IgD-negative memory B cell (primary cell): Measurements from ENCODE around the gene PGGHG. TPM values are rescaled to one million over a fixed set of nuclear protein-coding genes. Genes with fewer than 3 reads are reported as not detected.

ENCODE experiments used
- H3K27ac Mint-ChIP-seq, 3 donors: one replicate each; pipeline ENCODE4 v1.8.0; 2020 to 2022; ENCODE audit warnings: mild to moderate bottlenecking in 3 of 3, mixed read lengths in 3 of 3, moderate library complexity in 1 of 3
- H3K27me3 Mint-ChIP-seq: one replicate; pipeline ENCODE4 v1.8.0; 2021; ENCODE audit warnings: mixed read lengths
- H3K36me3 Mint-ChIP-seq: one replicate; pipeline ENCODE4 v1.8.0; 2020; ENCODE audit warnings: mild to moderate bottlenecking, mixed read lengths
- H3K4me1 Mint-ChIP-seq, 3 donors: one replicate each; pipeline ENCODE4 v1.8.0; 2020 to 2022; ENCODE audit warnings: mixed read lengths in 3 of 3, mild to moderate bottlenecking in 1 of 3
- H3K4me3 Mint-ChIP-seq, 4 donors: one replicate each; pipeline ENCODE4 v1.8.0; 2020 to 2022; ENCODE audit warnings: mild to moderate bottlenecking in 4 of 4, mixed read lengths in 4 of 4, moderate library complexity in 3 of 4
- H3K9me3 Mint-ChIP-seq, 3 donors: one replicate each; pipeline ENCODE4 v1.8.0; 2020 to 2021; ENCODE audit warnings: mixed read lengths in 3 of 3, mild to moderate bottlenecking in 1 of 3
- polyA plus RNA-seq: library from polyadenylated mRNA; unstranded; fragments of 300-500 nt; fragmentation: Illumina TruSeq; gene quantifications from one replicate; pipeline ENCODE4 v1.2.3, GENCODE V29; 2021

Gene PGGHG
- polyA plus RNA-seq: 6.1 TPM

GRCh38 chr11:288478-289397 lies at the start of gene PGGHG:
PGGHG (plus strand) TSS chr11:289126; CDS start chr11:289817, 691 bp downstream.
- Mint-ChIP-seq H3K4me1 (peaks cover 3 to 14% (median 13%) of the 10 kb centered on the region in 3 donors), H3K27me3 (peaks cover 3% of the 10 kb centered on the region), H3K4me3 (peak within 1 kb of the TSS; percentile 86 to 96 (median 92)), H3K36me3 (peaks cover 3% of the 10 kb centered on the region), H3K27ac (peak within 1 kb of the TSS; percentile 80 to 86 (median 83)), H3K9me3 (no peaks in the 10 kb centered on the region)

DNA sequence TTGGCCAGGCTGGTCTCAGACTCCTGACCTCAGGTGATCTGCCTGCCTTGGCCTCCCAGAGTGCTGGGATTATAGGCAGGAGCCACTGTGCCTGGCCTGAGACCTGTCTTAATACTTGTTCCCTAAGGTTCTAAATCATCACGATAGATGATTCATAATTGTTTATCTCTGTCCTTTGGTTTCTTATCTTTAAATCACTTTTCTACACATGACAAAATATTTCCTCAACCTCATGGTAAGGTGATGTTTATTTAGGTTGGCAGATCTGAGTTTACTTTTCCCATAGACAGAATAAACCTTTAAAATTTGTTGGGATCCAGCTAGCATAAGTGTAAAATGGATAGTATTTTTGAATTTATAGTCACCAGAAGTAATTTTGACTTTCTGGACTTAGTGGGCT lies 48.6 kb upstream of the PGGHG start:
- H3K9me3 Mint-ChIP-seq: no peaks in the 10 kb centered on the region
- peaks cover 7 to 34% (median 29%) of the 10 kb centered on the region in 3 donors for H3K4me1 Mint-ChIP-seq
- H3K4me3 Mint-ChIP-seq: peak overlapping the region in 1 of 4 donors; percentile 72
- peaks cover 9% of the 10 kb centered on the region for H3K36me3 Mint-ChIP-seq
- no peak overlapping the region for H3K27ac Mint-ChIP-seq
- no peaks in the 10 kb centered on the region for H3K27me3 Mint-ChIP-seq

DNA sequence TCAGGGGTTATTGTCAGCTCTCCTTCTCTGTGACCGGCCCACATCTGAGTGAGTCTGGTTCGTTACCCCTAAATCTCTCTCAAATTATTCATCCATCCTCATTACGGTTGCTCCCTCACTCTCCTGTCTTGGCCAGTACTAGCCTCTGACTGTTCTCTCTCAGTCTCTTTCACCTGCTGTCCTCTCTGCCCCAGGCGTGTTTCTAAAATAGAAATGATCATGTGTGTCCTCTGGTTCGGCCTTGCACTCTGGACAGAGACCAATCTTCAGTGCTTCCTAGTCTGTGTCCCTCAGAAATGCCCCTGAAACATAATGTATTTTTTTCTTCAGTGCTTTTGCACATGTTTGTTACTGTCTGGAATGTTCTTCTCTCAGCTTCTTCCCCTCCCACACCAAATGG lies 47.3 kb upstream of the PGGHG start:
- H3K4me1 Mint-ChIP-seq: peaks cover 7 to 26% (median 26%) of the 10 kb centered on the region in 3 donors

GRCh38 chr11:244376-244775 lies 44.5 kb upstream of the PGGHG start:
- no peak overlapping the region for H3K27ac Mint-ChIP-seq
- no peaks in the 10 kb centered on the region for H3K9me3 Mint-ChIP-seq
- H3K4me1 Mint-ChIP-seq: peaks cover 4 to 16% (median 13%) of the 10 kb centered on the region in 3 donors
- no peaks in the 10 kb centered on the region for H3K27me3 Mint-ChIP-seq
- H3K36me3 Mint-ChIP-seq: peaks cover 14% of the 10 kb centered on the region
- no peak overlapping the region for H3K4me3 Mint-ChIP-seq

More for the DNA sequence above, 47.3 kb upstream of the PGGHG start:
- H3K36me3 Mint-ChIP-seq: peaks cover 13% of the 10 kb centered on the region
- peak overlapping the region in 1 of 3 donors; percentile 43 for H3K27ac Mint-ChIP-seq
- no peaks in the 10 kb centered on the region for H3K27me3 Mint-ChIP-seq
- peak overlapping the region in 1 of 4 donors; percentile 70 for H3K4me3 Mint-ChIP-seq
- H3K9me3 Mint-ChIP-seq: no peaks in the 10 kb centered on the region

DNA sequence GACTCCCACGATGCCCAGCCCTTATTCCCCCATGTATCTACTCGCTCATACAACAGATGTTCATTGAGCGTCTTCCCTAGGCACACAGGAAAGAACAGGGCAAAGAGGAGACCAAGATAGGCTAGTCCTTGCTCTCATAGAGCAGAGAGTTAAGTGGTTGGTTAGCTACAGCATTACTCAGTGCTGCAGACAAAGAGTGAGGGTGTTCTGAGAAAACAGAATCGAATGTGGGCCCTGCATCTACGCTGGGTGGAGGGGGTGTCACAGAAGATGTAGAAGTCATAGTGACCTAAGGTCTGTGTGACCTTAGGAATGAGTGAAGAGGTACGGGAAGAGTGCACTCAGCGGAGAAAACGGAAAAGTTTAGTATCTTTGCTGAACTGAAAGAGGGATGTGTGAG lies 39.9 kb upstream of the PGGHG start:
- Mint-ChIP-seq H3K9me3 (no peaks in the 10 kb centered on the region), H3K27ac (peak overlapping the region in 1 of 3 donors; percentile 39), H3K4me1 (peaks cover 0 to 11% (median 4%) of the 10 kb centered on the region in 3 donors), H3K36me3 (peaks cover 7% of the 10 kb centered on the region), H3K4me3 (no peak overlapping the region), H3K27me3 (no peaks in the 10 kb centered on the region)

DNA sequence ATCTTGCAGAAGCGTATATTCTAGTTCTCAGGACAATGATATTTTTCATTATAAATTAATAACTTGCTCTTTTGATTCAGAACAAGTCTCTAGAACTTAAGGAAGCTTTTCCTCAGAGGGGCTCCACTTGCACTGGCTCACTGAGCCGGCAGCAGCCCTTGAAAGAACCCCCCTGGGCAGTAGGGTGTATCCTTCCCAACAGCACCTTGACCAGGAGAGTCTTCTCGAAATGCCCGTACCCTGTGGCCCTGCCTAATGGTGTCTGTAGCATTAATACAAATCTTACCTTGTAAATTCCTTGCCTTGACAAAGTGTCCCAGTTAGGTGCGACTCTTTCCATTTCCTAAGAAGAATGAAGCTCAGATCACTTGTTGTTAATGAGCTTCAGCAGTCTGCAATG lies 38.7 kb upstream of the PGGHG start:
- no peak overlapping the region for H3K4me3 Mint-ChIP-seq
- no peaks in the 10 kb centered on the region for H3K27me3 Mint-ChIP-seq
- peak overlapping the region in 1 of 3 donors; percentile 70 for H3K27ac Mint-ChIP-seq
- H3K4me1 Mint-ChIP-seq: peaks cover 2 to 19% (median 4%) of the 10 kb centered on the region in 3 donors
- H3K9me3 Mint-ChIP-seq: no peaks in the 10 kb centered on the region
- peaks cover 6% of the 10 kb centered on the region for H3K36me3 Mint-ChIP-seq

DNA sequence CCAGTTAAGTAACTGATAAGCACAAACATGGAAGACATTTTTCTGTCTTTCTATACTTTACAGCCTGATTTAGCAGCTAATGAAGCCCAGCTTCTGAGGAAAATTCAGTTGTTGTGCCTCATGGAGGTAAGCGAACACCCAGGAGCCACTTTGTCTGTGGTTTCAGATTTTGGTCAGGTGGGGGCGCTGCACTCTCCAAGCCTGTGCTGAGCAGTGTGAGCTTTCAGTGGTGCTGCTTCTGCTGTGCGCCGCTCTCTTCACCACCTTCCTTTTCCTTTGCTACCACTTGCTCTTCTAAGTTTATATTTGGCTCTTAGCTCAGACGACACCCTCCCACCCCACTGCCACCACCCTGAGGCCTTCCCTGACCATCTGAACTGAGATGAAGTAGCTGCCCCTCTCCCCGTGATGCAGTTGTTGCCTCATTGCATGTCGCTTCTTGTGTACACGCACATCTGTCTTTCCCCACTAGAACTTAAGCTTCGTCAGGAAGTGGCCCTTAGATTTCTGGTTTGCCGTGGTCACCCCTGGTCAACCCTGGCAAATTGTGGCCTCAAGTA lies 38.1 kb upstream of the PGGHG start:
- Mint-ChIP-seq H3K4me3 (no peak overlapping the region), H3K27ac (peak overlapping the region in 1 of 3 donors; percentile 70), H3K4me1 (peaks cover 4 to 19% (median 4%) of the 10 kb centered on the region in 3 donors), H3K9me3 (no peaks in the 10 kb centered on the region), H3K36me3 (peaks cover 4% of the 10 kb centered on the region), H3K27me3 (no peaks in the 10 kb centered on the region)

DNA sequence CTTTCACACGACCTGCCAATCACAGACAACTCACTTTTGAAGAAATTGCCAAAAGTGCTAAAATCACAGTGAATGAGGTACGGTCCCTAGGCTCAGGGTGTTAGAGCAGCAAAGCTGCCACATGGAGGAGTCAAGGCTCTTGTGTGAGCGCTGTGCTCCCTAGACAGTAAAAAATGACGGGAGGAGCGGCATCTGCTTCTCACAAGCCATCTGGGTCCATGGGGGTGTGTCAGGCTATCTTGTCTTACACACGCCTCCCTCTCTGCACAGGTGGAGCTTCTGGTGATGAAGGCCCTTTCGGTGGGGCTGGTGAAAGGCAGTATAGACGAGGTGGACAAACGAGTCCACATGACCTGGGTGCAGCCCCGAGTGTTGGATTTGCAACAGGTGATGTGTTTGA lies 37.4 kb upstream of the PGGHG start:
- Mint-ChIP-seq H3K4me1 (peaks cover 2 to 19% (median 4%) of the 10 kb centered on the region in 3 donors), H3K27me3 (no peaks in the 10 kb centered on the region), H3K27ac (no peak overlapping the region), H3K36me3 (peaks cover 2% of the 10 kb centered on the region), H3K9me3 (no peaks in the 10 kb centered on the region), H3K4me3 (no peak overlapping the region)

- peak overlapping the region in 1 of 3 donors; percentile 77 for H3K27ac Mint-ChIP-seq
- H3K27me3 Mint-ChIP-seq: no peaks in the 10 kb centered on the region
- H3K9me3 Mint-ChIP-seq: no peaks in the 10 kb centered on the region
- H3K4me1 Mint-ChIP-seq: peaks cover 7 to 24% (median 9%) of the 10 kb centered on the region in 3 donors
- no peaks in the 10 kb centered on the region for H3K36me3 Mint-ChIP-seq
- H3K4me3 Mint-ChIP-seq: no peak overlapping the region
Measured at GRCh38 chr11:252666-253065, 36.3 kb upstream of the PGGHG start.

DNA sequence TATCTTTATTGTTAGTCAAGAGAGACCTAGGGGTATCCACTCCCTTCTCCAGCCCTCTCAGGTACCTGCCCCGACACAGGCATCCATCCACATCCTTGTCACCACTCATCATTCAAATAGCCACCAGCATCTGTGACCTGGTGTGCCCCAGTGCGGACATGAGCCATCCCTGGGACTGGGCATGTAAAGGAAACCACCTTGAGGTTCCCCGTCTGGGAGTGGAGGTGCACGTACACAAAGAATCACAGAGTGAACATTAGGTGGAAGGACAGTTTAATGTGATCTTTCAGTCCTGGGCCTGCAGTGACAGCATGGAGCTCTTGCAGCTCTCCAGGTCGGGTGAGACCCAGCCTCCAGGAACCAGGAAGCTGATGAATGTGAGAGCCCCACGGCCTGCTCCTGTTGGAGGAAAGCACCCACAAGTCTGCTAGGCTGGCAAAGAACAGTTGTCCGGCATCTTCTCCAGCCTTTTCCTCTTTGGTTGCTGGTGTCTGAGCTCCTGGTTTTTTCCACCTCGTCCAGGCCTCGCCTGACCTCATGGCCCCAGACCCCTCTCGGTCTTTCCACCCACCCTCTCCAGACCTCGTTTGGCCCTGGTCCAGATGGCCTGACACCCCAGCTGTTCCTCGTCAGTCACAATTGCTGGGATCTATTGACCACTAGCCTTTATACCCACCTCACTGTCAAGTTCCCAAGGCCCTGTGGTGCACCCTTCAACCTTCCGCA lies 35.6 kb upstream of the PGGHG start:
- no peaks in the 10 kb centered on the region for H3K9me3 Mint-ChIP-seq
- H3K27ac Mint-ChIP-seq: peak overlapping the region in 1 of 3 donors; percentile 77
- no peaks in the 10 kb centered on the region for H3K36me3 Mint-ChIP-seq
- H3K4me1 Mint-ChIP-seq: peaks cover 12 to 28% (median 14%) of the 10 kb centered on the region in 3 donors
- no peaks in the 10 kb centered on the region for H3K27me3 Mint-ChIP-seq
- H3K4me3 Mint-ChIP-seq: no peak overlapping the region

DNA sequence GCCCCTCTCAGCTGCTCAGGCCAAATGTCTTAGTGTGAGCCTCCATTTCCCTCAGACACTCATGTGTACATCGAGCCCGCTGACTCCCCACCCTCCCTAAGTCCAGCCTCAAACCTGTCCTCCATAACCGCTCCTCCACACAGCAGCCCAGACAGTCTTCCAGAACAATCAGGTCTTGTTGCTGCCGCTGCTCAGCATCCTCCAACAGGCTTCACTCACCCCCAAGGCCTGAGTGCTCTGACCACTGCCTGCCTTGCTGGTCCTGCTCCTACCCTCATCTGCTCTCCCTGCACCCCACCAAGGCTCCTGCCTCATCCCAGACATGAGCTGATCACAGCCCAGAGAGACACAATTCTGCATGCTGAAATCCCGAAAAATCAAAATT lies 35.0 kb upstream of the PGGHG start:
- no peaks in the 10 kb centered on the region for H3K36me3 Mint-ChIP-seq
- H3K4me3 Mint-ChIP-seq: no peak overlapping the region
- H3K27me3 Mint-ChIP-seq: no peaks in the 10 kb centered on the region
- H3K9me3 Mint-ChIP-seq: no peaks in the 10 kb centered on the region
- H3K4me1 Mint-ChIP-seq: peaks cover 13 to 28% (median 14%) of the 10 kb centered on the region in 3 donors
- H3K27ac Mint-ChIP-seq: no peak overlapping the region

DNA sequence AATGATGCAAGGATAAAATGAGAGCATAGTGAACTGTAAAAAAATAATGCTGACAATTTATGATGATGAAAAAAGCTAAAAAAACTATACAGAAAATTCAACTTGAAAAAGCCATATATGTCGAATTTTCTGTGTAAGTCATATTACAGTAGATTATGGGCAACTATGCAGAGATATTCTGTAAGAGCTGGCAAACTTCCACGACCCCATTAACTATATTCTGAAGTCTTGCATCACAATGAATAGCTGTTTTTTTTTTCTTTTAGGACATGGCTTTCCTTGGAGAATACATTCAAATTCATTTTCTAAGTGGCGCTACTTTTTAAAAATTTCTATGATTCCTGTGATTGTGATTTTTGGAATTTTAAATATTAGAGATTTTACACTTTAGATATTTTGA lies 33.8 kb upstream of the PGGHG start:
- Mint-ChIP-seq H3K4me1 (peaks cover 13 to 28% (median 14%) of the 10 kb centered on the region in 3 donors), H3K27me3 (no peaks in the 10 kb centered on the region), H3K36me3 (no peaks in the 10 kb centered on the region), H3K4me3 (no peak overlapping the region), H3K9me3 (no peaks in the 10 kb centered on the region), H3K27ac (no peak overlapping the region)

DNA sequence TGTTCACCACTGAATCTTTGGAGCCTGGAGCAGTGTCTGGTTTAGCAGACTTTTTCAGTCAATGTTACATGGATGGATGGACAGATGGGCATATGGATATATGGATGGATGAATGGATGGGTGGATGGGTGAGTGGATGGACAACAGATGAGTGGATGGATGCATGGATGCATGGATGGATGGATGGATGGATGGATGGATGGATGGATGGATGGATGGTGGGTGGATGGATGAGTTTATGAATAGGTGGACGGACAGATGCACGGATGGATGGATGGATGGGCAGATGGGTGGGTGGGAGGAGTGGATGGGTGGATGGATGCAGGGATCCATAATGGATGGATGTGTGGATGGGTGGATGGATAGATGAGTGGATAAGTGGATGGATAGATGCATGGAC lies 33.1 kb upstream of the PGGHG start:
- no peaks in the 10 kb centered on the region for H3K27me3 Mint-ChIP-seq
- H3K4me3 Mint-ChIP-seq: peak overlapping the region in 1 of 4 donors; percentile 17
- H3K27ac Mint-ChIP-seq: no peak overlapping the region
- no peaks in the 10 kb centered on the region for H3K9me3 Mint-ChIP-seq
- peaks cover 13 to 24% (median 14%) of the 10 kb centered on the region in 3 donors for H3K4me1 Mint-ChIP-seq
- no peaks in the 10 kb centered on the region for H3K36me3 Mint-ChIP-seq

DNA sequence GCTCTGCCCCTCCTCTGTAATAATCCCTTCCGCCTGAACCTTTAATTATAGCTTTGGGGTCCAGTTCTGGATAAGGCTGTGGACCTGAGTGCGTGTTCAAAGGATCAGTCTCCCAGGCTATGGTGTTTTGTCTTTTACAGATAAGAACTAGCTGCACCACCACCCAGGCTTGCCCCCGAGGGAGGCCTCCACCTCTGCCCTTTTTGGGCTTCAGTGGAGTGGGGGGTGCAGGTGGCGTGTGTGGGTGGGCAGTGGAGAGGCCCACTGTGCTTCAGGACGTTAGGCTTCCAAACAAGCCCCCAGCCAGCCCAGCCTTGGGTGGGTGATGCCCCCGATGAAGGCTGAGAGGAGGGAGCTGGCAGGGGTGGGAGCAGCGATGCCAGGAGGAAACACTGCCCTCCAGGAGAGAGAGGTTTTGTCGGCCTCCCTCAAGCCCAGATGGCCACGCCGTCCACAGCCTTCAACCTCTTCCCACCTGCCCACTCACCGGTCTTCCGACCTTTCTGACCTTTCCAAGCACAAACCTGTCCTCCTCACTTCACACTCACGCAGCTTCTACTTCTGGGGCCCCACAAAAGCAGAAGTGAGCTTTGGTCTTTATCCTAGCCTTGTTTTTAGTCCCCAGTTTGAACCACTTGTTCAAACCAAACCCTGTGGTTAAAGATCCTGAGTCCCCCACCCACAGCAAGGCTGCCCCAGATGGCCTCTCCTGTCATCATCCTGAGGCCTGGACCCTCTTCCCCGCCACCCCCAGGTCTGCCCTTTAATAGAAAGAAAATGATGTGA lies 31.8 kb upstream of the PGGHG start:
- Mint-ChIP-seq H3K4me3 (peak overlapping the region in 2 of 4 donors; percentile 47 to 67), H3K4me1 (peaks cover 11 to 18% (median 14%) of the 10 kb centered on the region in 3 donors), H3K36me3 (no peaks in the 10 kb centered on the region), H3K9me3 (peaks cover 0 to 3% (median 2%) of the 10 kb centered on the region in 3 donors), H3K27me3 (no peaks in the 10 kb centered on the region), H3K27ac (peak overlapping the region in 1 of 3 donors; percentile 2)
